ENCODE data around the gene OR13F1.

DNA sequence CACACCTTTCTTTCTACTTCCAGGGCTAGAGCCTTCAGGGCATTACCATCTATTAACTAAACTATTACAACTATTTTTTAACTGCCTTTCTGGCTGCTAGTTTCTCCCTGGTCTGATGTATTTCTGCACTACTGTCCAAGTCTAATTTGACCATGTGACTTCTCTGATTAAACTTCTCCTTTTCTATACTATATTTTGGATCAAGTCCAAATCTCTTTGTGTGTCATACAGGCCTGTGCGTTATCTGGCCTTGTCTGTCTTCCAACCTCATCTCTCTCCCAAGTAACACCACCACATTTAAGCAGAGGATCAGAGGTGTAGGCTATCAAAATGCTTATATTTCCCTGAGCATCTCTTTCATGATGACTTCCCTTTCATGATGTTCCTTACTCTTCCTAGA, 47.2 kb upstream of the OR13F1 start:
- TF ChIP-seq, protein P1, sequence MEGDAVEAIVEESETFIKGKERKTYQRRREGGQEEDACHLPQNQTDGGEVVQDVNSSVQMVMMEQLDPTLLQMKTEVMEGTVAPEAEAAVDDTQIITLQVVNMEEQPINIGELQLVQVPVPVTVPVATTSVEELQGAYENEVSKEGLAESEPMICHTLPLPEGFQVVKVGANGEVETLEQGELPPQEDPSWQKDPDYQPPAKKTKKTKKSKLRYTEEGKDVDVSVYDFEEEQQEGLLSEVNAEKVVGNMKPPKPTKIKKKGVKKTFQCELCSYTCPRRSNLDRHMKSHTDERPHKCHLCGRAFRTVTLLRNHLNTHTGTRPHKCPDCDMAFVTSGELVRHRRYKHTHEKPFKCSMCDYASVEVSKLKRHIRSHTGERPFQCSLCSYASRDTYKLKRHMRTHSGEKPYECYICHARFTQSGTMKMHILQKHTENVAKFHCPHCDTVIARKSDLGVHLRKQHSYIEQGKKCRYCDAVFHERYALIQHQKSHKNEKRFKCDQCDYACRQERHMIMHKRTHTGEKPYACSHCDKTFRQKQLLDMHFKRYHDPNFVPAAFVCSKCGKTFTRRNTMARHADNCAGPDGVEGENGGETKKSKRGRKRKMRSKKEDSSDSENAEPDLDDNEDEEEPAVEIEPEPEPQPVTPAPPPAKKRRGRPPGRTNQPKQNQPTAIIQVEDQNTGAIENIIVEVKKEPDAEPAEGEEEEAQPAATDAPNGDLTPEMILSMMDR (optimal IDR thresholded peaks at IDR 0.05 in 1 of 3, IDR thresholded peaks at IDR 0.05 in 1 of 3, conservative IDR thresholded peaks at IDR 0.05 in 1 of 3; ENCODE audit: extremely low read depth in 1 of 3, insufficient read depth in 2 of 3, low read length in 3 of 3) = no peak
- no peak for TF ChIP-seq EZH2 (IDR thresholded peaks at IDR 0.05; ENCODE audit: low read length)
